ENCODE data around the gene MYLK. TPM values are rescaled to one million over a fixed set of nuclear protein-coding genes. Genes with fewer than 3 reads are reported as not detected.
"Not testable (repeated sequence)": the region's sequence is repeated elsewhere in the genome, so short reads cannot be mapped to it uniquely, and the experiment has no call there.

Gene MYLK
- total RNA-seq, 1 experiment from 2014 or later: 3.1 TPM

GRCh38 chr3:123621186-123621849, 262.8 kb downstream of the MYLK start:
- no peaks in the 10 kb centered on the region for H3K36me3 ChIP-seq (replicated peaks; ENCODE audit: control insufficient read depth, insufficient read depth, low read length)
- DNase-seq: no peak
- no peaks in the 10 kb centered on the region for H3K27me3 ChIP-seq (ENCODE audit: control insufficient read depth, insufficient read depth, low read length)
- no peak overlapping the region for H3K4me3 ChIP-seq (ENCODE audit: insufficient read depth, low read depth, low read length)

GRCh38 chr3:123620343-123620742, 263.8 kb downstream of the MYLK start:
- Histone ChIP-seq H3K4me3 (ENCODE audit: insufficient read depth, low read depth, low read length) (no peak overlapping the region), H3K27me3 (ENCODE audit: control insufficient read depth, insufficient read depth, low read length) (no peaks in the 10 kb centered on the region), H3K36me3 (replicated peaks; ENCODE audit: control insufficient read depth, insufficient read depth, low read length) (no peaks in the 10 kb centered on the region)
- DNase-seq: no peak

DNA sequence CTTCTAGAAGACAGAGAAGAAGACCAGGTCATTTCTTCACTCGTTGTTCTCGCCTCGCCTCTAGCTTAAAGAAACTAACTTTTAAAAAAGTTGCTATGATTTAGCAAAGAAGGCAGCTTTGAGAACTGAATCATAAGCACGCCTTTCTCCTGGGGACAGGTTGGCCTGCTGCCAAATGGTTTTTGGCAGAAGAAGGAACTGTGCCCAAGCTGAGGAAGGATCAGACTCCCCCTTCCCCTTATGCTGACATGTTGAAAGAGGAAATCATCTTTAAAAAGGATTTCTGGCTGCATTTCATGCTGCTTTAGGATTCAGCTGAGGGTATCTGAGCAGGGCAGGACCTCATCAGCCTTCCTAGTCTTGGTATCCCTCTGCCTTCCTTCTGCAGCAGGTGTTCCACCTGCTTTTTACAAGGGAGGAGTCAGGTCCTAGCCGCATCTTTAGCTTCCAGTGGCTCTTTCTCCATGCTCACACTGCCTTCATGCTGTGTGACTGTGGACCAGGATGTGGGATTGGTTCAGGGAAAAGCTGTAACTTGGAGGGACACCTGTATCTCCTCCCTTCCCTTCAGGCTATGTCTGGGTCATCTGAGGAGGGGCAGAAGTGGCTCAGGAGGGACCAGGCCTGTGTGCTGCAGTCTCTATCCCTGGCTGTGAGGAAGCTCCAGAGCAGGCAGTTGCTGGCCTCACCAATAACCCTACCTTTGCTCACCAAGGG, 265.2 kb downstream of the MYLK start:
- no peak for DNase-seq
- Histone ChIP-seq H3K36me3 (replicated peaks; ENCODE audit: control insufficient read depth, insufficient read depth, low read length) (no peaks in the 10 kb centered on the region), H3K27me3 (ENCODE audit: control insufficient read depth, insufficient read depth, low read length) (no peaks in the 10 kb centered on the region), H3K4me3 (ENCODE audit: insufficient read depth, low read depth, low read length) (no peak overlapping the region)

DNA sequence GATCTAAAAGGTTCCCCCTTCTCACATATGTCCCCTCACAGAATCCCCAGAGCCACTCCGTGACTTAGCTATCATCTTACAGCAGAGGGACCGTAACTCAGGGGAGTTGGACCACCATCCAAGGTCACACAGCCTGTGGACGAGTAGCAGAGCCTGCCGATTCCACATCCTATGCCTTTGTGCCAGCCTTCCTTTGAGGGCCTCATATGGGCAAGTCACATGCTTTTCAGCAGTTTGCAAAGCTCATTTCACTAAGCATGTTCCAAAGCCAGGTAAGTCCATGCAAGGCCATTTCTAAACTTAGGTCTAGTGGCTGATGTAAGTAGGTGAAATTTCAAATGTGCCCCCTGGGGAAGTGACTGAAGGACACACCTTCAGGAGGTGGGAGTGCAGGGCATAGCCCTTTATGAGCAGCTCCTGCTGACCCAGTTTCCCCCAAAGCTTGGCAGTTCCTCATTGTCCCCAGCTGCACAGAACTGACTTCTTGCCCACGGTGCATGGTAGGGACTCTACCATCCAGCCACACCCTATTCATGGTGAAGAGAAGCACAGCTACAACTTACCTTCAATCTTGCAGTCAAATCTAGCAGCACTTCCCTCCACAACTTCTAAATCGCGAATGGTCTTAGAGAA, 265.9 kb downstream of the MYLK start:
- Histone ChIP-seq H3K4me3 (ENCODE audit: insufficient read depth, low read depth, low read length) (no peak overlapping the region), H3K27me3 (ENCODE audit: control insufficient read depth, insufficient read depth, low read length) (no peaks in the 10 kb centered on the region), H3K36me3 (replicated peaks; ENCODE audit: control insufficient read depth, insufficient read depth, low read length) (no peaks in the 10 kb centered on the region)
- no peak for DNase-seq

DNA sequence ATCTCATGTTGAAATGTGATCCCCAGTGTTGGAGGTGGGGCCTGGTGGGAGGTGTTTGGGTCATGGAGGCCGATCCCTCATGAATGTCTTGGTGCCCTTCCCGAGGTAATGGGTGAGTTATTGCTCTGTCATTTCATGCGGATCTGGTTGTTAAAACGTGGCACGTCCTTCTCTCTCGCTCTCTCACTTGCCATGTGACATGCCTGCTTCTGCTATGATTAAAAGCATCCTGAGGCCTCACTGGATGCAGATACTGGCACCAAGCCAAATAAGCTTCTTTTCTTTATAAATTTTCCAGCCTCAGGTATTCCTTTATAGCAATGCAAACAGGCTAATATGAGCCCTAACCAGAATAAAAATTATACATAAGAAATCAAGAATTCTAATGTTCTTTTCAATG, 267.5 kb downstream of the MYLK start:
- DNase-seq: no peak
- H3K36me3 ChIP-seq (replicated peaks; ENCODE audit: control insufficient read depth, insufficient read depth, low read length): no peaks in the 10 kb centered on the region
- H3K27me3 ChIP-seq (ENCODE audit: control insufficient read depth, insufficient read depth, low read length): no peaks in the 10 kb centered on the region
- no peak overlapping the region for H3K4me3 ChIP-seq (ENCODE audit: insufficient read depth, low read depth, low read length)

GRCh38 chr3:123613543-123613942, 270.6 kb downstream of the MYLK start:
- Histone ChIP-seq H3K36me3 (replicated peaks; ENCODE audit: control insufficient read depth, insufficient read depth, low read length) (no peaks in the 10 kb centered on the region), H3K27me3 (ENCODE audit: control insufficient read depth, insufficient read depth, low read length) (no peaks in the 10 kb centered on the region), H3K4me3 (ENCODE audit: insufficient read depth, low read depth, low read length) (no peak overlapping the region)
- DNase-seq: no peak

GRCh38 chr3:123611674-123612073, 272.5 kb downstream of the MYLK start:
- not testable (repeated sequence) for DNase-seq; H3K27me3 ChIP-seq (ENCODE audit: control insufficient read depth, insufficient read depth, low read length); H3K4me3 ChIP-seq (ENCODE audit: insufficient read depth, low read depth, low read length); H3K36me3 ChIP-seq (replicated peaks; ENCODE audit: control insufficient read depth, insufficient read depth, low read length)

DNA sequence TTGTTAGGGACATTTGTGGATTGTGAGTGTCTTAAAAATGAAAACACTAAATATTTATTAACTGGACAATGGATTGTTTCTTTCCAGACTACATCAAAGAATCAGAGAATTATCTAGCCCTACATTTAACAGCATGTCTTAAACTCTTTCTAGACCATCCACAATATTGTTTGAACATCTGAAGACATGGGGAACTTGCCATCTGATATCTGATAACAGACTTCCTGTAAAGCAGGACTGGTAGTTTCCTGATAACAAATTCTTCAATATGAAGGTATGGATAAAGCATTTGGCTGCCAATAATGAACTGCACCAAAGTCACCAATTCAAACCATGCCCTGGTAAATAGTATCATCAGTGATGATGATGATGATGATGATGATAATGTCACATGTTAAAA, 273.1 kb downstream of the MYLK start:
- no peaks in the 10 kb centered on the region for H3K36me3 ChIP-seq (replicated peaks; ENCODE audit: control insufficient read depth, insufficient read depth, low read length)

GRCh38 chr3:123610331-123610730, 273.8 kb downstream of the MYLK start:
- no peak for DNase-seq
- no peak overlapping the region for H3K4me3 ChIP-seq (ENCODE audit: insufficient read depth, low read depth, low read length)
- H3K36me3 ChIP-seq (replicated peaks; ENCODE audit: control insufficient read depth, insufficient read depth, low read length): no peaks in the 10 kb centered on the region
- H3K27me3 ChIP-seq (ENCODE audit: control insufficient read depth, insufficient read depth, low read length): no peaks in the 10 kb centered on the region

More for the DNA sequence above, 273.1 kb downstream of the MYLK start:
- Histone ChIP-seq H3K27me3 (ENCODE audit: control insufficient read depth, insufficient read depth, low read length) (no peaks in the 10 kb centered on the region), H3K4me3 (ENCODE audit: insufficient read depth, low read depth, low read length) (no peak overlapping the region)
- no peak for DNase-seq

- Histone ChIP-seq H3K36me3 (replicated peaks; ENCODE audit: control insufficient read depth, insufficient read depth, low read length) (no peaks in the 10 kb centered on the region), H3K4me3 (ENCODE audit: insufficient read depth, low read depth, low read length) (no peak overlapping the region), H3K27me3 (ENCODE audit: control insufficient read depth, insufficient read depth, low read length) (no peaks in the 10 kb centered on the region)
- no peak for DNase-seq
Observed at GRCh38 chr3:123609063-123609462, 275.1 kb downstream of the MYLK start.

DNA sequence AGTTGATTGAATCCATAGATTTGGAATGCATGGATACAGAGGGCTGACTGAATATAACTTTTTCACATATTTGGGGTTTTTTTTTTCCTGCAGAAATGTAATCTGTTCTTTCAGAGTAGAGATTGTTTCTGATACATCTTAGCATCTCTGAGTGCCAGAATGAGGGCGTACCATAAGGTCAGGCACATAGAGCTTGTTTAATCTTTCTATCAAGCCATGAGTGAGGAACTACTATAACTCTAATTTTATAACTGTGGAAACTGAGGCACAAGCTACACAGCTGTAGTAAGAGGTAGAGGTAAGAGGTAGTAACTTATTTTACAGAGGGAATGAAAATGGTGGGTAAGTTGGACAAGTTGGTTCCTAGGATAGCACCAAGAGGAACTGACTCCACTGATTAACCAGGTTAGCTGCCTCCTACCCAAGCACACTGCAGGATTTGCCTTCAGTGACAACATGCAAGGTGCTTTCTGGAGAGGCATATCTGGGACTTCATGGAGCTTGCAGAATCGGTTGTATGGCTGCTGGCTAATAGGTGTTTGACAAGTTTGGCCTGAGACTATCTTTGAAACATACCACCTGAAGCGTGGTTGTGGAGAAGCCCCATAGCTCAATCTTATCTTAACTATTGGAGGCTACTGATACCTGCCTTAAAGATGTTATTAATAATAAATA, 275.7 kb downstream of the MYLK start:
- no peak for DNase-seq
- Histone ChIP-seq H3K4me3 (ENCODE audit: insufficient read depth, low read depth, low read length) (no peak overlapping the region), H3K36me3 (replicated peaks; ENCODE audit: control insufficient read depth, insufficient read depth, low read length) (no peaks in the 10 kb centered on the region), H3K27me3 (ENCODE audit: control insufficient read depth, insufficient read depth, low read length) (no peaks in the 10 kb centered on the region)

- DNase-seq: no peak
- H3K4me3 ChIP-seq (ENCODE audit: insufficient read depth, low read depth, low read length): no peak overlapping the region
- H3K27me3 ChIP-seq (ENCODE audit: control insufficient read depth, insufficient read depth, low read length): no peaks in the 10 kb centered on the region
- no peaks in the 10 kb centered on the region for H3K36me3 ChIP-seq (replicated peaks; ENCODE audit: control insufficient read depth, insufficient read depth, low read length)
Observed at GRCh38 chr3:123606527-123606926, 277.6 kb downstream of the MYLK start.

DNA sequence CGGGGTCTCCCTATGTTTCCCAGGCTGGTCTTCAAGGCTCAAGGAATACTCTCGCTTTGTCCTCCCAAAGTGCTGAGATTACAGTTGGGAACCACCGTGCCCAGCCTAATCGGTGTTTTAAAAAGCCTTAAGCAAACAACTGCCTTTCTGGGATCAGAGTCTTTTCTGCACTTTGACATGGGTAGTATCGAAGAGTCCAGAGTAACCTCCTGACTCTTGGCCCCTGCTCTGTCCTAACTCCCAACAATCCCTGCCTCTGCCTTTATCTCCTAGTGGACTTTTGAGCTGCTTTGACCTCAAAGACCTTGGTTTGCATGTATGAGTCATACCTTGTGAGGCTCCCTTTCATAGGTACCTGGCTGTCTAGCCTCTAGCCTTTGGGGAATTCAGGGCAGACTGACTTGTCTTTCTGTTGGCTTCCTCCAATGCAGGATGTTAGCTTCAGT, 278.3 kb downstream of the MYLK start:
- H3K4me3 ChIP-seq (ENCODE audit: insufficient read depth, low read depth, low read length): no peak overlapping the region
- DNase-seq: no peak
- no peaks in the 10 kb centered on the region for H3K36me3 ChIP-seq (replicated peaks; ENCODE audit: control insufficient read depth, insufficient read depth, low read length)
- H3K27me3 ChIP-seq (ENCODE audit: control insufficient read depth, insufficient read depth, low read length): no peaks in the 10 kb centered on the region

DNA sequence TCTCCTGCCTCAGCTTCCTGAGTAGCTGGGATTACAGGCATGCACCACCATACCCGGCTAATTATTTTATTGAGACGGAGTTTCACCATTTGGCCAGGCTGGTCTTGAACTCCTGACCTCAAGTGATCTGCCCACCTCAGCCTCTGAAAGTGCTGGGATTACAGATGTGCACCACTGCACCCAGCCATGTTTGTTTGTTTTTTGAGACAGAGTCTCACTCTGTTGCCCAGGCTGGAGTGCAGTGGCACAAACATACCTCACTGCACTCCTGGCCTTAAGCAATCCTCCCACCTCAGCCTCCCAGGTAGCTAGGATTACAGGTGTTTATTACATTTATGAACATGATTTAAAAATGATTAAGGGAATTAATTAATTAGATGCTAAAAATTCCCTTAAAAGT, 281.0 kb downstream of the MYLK start:
- not testable (repeated sequence) for H3K4me3 ChIP-seq (ENCODE audit: insufficient read depth, low read depth, low read length)

DNA sequence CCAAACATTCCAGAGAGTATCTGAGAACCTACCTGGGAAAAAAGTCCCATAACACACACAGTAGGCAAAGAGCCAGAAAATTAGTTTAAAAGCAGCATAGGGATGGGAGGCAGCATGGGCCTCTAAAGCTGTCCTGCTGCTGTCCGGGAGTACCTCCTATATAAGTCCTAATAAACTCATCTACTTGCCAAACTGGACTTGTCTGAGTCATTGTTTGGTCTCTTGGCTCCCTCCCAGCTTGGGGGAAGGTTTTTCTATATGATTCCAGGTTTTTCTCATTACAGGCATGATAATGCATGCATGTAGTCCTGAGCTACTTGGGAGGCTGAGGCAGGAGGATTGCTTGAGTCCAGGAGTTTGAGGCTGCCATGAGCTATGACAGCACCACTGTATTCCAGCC, 281.8 kb downstream of the MYLK start:
- no peaks in the 10 kb centered on the region for H3K36me3 ChIP-seq (replicated peaks; ENCODE audit: control insufficient read depth, insufficient read depth, low read length)
- H3K4me3 ChIP-seq (ENCODE audit: insufficient read depth, low read depth, low read length): no peak overlapping the region
- no peaks in the 10 kb centered on the region for H3K27me3 ChIP-seq (ENCODE audit: control insufficient read depth, insufficient read depth, low read length)
- DNase-seq: no peak

More for the DNA sequence above, 281.0 kb downstream of the MYLK start:
- not testable (repeated sequence) for H3K36me3 ChIP-seq (replicated peaks; ENCODE audit: control insufficient read depth, insufficient read depth, low read length); H3K27me3 ChIP-seq (ENCODE audit: control insufficient read depth, insufficient read depth, low read length); DNase-seq
